GM12864 (cell line): ENCODE measurements around the gene C2orf49.

Source experiments
- DNase-seq: peaks from one replicate; pipeline ENCODE4 v3.0.0-alpha.2; 2011; ENCODE audit warnings: low read depth
- H3K4me3 ChIP-seq: 2 replicates; pipeline ENCODE4 v1.5.1; 2011; ENCODE audit warnings: mild to moderate bottlenecking, low read depth, low read length, control low read depth
- CTCF ChIP-seq: IDR thresholded peaks from 2 replicates; pipeline ENCODE4 v1.5.1; 2011; ENCODE audit warnings: low read depth, mild to moderate bottlenecking, moderate library complexity, low read length, control low read depth, inconsistent platforms; ENCODE audit errors: missing control alignments

Gene C2orf49

DNA sequence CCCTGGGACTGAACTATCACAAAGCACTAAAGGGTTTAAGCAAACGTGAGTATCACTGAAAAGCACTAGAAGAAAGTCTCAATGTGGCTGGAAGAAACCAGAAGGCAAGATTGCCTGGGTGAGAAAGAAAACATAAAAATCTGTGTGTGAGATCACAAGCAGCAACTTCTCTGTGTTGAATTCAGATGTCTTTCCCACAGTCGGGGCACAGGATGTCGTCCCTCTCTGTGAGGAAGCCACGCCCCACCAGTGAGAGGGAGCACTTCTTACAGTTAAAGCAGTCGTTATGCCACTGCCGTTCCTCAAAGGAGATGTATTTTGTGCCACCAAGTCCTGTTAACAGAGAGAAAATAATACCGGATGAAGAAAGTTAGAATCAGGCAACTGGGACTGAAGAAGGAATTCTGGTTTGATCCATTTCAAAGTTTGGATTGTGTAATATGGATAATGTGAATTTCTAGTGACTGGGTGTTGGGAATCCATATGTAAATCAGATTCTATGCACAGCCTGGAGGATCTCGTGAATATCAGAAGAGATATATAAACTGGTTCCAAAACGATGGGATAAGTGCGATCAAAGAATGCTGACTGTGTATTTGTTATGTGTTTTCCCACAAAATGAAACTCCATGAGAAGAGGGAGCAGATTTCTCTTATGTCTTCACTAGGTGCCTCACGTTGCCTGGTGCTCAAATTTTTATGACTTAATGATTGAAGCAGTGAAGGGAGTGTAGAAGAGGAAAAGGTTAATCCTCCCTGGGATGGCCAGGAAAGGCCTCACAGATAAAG, 24.0 kb downstream of the C2orf49 start:
- no peak for DNase-seq
- no peak overlapping the region for H3K4me3 ChIP-seq
- no peak for TF ChIP-seq CTCF

DNA sequence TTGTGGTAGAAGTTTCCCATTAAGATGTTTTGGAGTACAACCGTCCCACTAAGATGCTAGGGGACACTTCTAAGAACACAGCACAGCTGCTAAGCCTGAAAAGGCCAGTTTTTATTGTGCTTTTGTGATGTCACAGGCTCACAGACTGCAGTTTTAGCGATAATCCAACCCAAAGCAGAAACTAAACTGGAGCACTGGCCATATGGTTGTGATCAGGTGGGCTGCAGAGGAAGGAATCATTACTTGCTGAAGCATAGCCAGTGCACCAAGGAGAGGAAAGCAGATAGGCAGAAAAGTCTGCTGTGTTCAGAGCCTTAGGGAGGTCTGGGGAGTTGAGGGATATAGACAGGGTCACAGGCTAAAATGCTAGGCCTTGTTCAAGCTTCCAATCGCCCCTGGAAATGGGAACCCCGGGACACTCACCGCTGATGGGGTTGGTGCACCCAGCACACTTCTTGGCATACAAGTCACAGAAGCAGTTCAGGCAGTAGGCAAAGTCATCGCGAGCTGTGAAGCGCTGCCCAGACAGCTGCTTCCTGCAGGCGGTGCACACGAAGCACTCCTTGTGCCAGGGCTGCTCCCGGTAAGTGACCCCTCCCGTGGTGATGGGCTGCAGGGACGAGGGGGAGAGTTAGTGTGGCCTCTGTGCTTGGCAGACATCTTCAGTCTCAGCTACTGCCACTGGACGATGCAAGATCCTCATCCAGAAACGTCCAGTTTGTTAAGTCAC, 25.7 kb downstream of the C2orf49 start:
- no peak for TF ChIP-seq CTCF
- no peak for DNase-seq
- no peak overlapping the region for H3K4me3 ChIP-seq

GRCh38 chr2:105364436-105365139, 27.2 kb downstream of the C2orf49 start:
- H3K4me3 ChIP-seq = no peak overlapping the region
- DNase-seq = no peak
- TF ChIP-seq CTCF = no peak

GRCh38 chr2:105365206-105365605, 27.9 kb downstream of the C2orf49 start:
- no peak overlapping the region for H3K4me3 ChIP-seq
- TF ChIP-seq CTCF = no peak
- DNase-seq = no peak

- no peak overlapping the region for H3K4me3 ChIP-seq
- TF ChIP-seq CTCF = no peak
- no peak for DNase-seq
Observed at GRCh38 chr2:105368759-105369408, 31.5 kb downstream of the C2orf49 start.

- peak; percentile 98 for TF ChIP-seq CTCF
- DNase-seq = peak; percentile 64
- no peak overlapping the region for H3K4me3 ChIP-seq
Observed at GRCh38 chr2:105369777-105370690, 32.7 kb downstream of the C2orf49 start.
